Measurements from ENCODE around the gene CCDC71.

DNA sequence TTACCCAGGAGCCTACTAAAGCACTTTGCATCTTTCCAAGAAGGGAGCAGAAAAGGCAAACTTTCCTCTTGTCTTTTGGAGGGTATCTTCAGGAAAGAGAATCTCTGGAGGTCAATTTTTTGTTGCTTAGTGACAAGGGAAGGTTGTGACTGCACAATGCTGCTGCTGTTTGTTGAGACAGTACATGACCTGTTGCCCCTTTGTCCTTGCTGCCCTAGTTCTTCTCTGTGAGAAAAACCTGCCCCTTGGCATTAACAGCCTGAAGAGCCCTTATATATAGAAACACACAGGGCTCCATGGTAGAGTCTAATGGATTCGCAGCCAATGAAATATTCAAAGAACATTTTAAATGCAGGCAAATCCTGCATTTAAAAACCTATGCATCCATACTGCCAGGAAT is 25.6 kb upstream of the CCDC71 start:
- TF ChIP-seq, protein P1, sequence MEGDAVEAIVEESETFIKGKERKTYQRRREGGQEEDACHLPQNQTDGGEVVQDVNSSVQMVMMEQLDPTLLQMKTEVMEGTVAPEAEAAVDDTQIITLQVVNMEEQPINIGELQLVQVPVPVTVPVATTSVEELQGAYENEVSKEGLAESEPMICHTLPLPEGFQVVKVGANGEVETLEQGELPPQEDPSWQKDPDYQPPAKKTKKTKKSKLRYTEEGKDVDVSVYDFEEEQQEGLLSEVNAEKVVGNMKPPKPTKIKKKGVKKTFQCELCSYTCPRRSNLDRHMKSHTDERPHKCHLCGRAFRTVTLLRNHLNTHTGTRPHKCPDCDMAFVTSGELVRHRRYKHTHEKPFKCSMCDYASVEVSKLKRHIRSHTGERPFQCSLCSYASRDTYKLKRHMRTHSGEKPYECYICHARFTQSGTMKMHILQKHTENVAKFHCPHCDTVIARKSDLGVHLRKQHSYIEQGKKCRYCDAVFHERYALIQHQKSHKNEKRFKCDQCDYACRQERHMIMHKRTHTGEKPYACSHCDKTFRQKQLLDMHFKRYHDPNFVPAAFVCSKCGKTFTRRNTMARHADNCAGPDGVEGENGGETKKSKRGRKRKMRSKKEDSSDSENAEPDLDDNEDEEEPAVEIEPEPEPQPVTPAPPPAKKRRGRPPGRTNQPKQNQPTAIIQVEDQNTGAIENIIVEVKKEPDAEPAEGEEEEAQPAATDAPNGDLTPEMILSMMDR (IDR thresholded peaks at IDR 0.05): no peak
- no peak for TF ChIP-seq POLR2A (IDR thresholded peaks at IDR 0.05)

Measured in Peyer's patch (tissue), 4 donors.